GM20431 (cell line): ENCODE measurements around the gene ZHX3.
"Not testable (repeated sequence)": the region's sequence is repeated elsewhere in the genome, so short reads cannot be mapped to it uniquely, and the experiment has no call there.

Source experiments
- in situ Hi-C: fragments of 300-500 bp; cut with MseI, MboI; formaldehyde crosslinking; loops from one replicate; pipeline ENCODE4 v1.15.0; 2020; ENCODE audit warnings: low sequenced_read_pairs; ENCODE audit not compliant: unreplicated experiment

ZHX3 gene

DNA sequence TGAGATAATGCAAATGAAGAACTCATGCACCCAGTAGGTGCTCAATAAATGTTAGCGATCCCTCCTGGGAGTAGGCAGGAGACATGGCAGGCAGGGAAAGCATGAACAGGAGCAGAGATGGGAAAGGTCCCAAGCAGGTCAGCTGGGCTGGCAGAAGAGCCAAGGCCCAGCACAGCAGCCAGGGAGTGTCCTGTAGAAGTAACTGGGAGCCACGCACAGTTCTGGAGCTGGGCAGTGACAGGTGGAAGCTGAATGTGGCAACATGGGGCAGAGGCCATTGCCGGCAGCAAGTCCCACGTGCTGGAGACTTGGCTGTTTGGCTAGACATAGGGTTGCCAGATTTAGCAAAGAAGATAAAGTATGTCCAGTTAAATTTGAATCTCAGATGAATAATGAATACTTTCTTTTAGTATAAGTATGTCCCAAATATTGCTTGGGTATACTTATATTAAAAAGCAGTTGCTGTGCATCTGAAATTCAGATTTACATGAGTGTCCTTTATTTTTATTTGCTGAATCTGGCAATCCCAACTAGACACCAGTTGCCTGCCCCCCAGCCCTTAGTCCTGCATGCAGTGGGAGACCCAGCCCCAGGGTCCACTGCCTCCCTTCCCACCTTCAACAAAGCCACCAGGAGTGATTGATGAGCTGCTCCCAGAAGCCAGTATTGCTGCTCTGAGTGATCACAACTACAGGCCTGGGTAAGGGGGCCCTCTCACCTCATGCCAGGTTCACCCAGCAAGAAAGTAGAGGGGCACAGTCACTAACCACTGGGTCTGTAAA lies 19.4 kb upstream of the ZHX3 start:
- in situ Hi-C loops, result loop anchor here (25.0 kb wide), 1 partner anchor 375 kb away; no protein-coding TSS in a partner anchor

DNA sequence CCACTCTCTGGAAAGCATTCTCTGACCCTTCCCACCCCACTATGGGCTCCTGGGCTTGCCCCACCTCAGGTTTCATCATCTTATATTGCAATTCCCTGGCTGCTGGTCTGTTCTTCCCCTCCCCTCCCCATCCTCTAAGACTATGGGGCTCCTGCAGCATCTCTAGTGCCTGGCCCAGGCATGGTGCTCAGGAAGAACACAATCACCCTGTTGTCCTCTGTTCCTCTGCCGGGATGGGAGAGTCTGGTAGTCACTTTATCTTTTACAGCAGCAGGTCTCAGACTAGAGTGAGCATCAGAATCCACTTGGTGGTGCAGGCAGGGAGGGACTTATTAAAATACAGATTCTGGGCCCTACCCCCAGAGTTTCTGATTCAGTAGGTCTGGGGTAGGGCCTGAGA lies 18.1 kb upstream of the ZHX3 start:
- in situ Hi-C loops, result loop anchor here (25.0 kb wide), 1 partner anchor 373 kb away; no protein-coding TSS in a partner anchor

DNA sequence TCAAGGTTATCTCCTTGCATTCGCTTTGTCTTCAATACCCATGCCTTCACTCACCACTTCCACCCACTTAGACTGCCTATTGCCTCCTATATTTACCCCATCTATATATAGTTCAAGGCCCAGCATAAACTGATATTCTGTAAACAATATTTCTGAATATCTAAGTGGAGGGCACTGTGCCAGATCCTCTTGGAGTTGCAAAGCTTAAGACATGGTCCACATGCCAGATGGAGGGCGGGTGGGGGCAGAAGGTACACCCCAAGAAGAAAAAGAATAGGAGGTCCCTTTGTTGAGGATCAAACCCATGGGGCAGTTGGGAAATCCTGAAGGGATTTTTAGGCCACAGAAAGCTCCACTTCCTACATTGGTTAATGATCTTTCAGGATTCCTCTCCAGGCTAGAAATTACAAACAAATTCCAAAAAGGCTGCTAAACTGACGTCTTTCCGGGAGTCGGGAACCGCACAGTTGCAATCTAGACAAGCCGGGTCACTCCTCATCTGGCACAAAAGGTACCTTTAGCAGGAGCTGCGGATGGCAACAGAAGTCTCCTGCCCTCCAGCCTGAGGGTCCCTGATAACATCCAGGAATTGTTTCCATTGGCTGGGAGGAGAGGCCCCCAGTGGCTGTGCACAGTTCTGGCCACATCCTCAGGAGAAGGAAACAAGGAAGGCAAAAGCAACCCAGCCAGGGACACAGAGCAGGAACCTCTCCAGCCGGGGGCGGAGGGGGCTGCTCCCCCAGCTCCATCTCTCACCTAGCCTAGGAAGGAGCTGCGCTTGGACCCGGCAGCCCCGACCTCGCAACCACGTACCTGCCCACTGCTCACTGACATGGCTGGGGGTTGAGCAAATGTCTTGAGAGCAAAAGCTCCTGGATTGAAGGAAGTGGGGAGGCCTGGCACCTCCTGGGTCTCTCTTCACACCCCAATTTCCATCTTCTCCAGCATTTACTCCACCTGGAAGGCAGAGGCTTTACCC lies 17.2 kb upstream of the ZHX3 start:
- in situ Hi-C loops, result loop anchor here (25.0 kb wide), 1 partner anchor 372 kb away; no protein-coding TSS in a partner anchor

DNA sequence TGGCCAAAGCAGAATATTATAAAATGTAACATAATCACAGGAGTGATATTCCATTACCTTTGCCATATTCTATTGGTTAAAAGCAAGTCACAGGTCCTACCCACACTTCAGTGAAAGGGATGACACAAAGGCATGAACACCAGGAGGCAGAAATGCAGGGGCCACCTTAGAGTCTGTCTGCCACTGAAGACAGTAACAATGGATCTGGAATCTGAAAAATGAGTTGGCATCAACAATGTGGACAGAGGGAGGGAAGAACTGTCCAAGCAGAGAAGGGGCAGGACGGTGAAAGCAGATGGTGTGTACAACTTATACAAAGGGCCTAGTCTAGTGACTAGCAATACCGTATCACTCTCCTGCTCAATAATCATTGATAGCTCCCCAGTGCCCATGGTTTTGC lies 16.5 kb upstream of the ZHX3 start:
- in situ Hi-C loops, result loop anchor here (25.0 kb wide), 1 partner anchor 372 kb away; no protein-coding TSS in a partner anchor

DNA sequence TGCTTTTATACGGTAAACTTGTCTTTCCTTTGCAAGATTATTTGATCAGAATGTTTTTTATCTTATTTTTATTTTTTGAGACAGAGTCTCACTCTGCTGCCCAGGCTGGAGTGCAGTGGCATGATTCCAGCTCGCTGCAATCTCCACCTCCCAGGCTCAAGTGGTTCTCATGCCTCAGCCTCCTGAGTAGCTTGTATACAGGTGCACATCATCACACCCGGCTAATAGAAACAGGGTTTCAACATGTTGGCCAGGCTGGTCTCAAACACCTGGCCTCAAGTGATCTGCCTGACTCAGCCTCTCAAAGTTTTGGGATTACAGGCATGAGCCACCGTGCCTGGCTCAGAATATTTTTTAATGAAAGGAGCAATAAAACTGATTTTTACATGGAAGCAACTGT lies 14.2 kb upstream of the ZHX3 start:
- in situ Hi-C loops, result loop anchor here (25.0 kb wide), 1 partner anchor 369 kb away; no protein-coding TSS in a partner anchor

DNA sequence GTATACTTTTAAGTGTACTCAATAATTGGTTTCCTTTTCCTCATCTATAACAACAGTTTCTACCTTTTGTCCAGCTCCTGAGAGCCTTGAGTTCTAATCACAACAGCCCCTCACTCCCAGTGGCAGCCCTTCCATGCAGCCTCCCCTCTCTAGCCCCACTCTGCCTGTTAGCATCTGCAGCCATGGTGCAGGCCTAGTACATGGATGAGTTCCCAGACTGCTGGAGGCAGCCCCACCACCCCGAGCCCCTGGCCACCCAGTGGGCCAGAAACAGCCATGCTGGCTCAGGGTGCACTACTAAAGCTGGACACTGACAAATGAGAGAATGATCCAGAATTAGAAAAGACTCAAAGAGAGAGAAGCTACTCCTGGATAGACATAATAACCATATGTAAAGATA lies 13.4 kb upstream of the ZHX3 start:
- in situ Hi-C loops, result loop anchor here (25.0 kb wide), 1 partner anchor 369 kb away; no protein-coding TSS in a partner anchor

DNA sequence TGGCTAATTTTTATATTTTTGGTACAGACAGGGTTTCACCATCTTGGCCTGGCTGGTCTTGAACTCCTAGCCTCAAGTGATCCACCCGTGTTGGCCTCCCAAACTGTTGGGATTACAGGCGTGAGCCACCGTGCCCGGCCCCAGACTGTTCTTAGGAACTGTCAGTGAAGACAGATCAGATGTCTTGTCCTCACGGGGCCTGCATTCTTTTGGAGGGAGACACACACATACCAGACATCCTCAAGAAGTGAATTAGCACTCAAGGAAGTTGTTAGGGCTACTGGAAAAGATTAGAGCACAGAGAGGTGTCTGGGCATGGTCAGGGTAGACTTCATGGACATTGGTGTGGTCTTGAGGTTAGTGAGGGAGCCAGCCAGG lies 12.8 kb upstream of the ZHX3 start:
- in situ Hi-C loops, result loop anchor here (25.0 kb wide), 1 partner anchor 368 kb away; no protein-coding TSS in a partner anchor

DNA sequence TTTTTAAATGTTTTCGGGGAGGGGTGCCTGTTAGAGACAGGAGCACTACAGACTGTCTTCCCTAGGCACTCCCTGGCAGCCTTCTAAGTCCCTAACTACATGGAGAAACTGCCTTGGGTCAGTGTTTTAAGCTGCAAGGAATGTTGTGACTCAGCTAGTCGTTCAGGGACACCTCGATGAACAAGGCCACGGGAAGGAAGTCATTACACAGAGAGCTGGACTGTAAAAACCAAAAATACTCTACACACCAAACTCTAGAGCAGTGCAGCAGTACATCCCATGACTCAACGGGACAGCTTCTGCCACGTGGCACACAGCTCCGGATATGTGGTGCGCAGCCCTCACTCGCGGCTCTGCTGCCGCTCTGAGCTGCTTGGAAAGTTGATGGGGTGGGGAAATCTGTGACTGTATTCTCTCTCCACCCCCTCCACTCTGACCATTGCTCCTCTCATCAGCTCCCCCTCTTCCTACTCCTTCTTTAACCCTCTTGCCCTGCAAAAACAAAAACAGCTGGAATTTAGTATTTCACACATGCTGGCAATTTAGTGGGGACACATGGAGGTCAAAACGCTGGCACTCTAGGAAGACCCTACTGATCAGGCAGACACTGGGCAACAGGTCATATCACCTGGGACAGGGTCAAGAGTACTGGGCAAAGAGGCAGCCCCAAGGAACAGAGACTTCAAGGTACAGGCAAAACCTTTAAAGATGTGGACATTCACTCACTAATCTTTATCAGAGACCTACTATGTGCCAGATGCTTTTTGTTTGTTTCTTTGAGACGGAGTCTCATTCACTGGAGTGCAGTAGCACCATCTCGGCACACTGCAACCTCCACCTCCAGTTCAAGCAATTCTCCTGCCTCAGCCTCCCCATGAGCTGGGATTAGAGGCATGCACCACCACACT lies 12.2 kb upstream of the ZHX3 start:
- in situ Hi-C loops, result loop anchor here (25.0 kb wide), 1 partner anchor 367 kb away; no protein-coding TSS in a partner anchor

DNA sequence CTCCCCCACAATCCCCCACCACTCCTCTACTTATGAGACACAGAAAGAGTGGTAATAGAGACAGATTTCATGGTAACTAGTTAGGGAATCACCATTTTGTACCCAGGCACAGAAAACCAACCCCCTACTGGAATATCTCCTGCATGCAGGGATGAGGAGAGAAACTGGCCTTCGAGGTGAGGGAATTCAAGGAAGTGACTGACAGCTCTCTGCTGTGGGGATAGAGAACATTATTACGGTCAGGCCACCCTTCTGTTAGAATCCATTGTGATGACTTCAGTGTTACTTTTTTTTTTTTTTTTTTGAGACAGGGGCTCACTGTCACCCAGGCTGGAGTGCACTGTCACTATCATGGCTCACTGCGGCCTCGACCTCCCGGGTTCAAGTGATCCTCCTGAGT lies 9.6 kb upstream of the ZHX3 start:
- in situ Hi-C loops, result loop anchor here (25.0 kb wide), 1 partner anchor 365 kb away; no protein-coding TSS in a partner anchor

DNA sequence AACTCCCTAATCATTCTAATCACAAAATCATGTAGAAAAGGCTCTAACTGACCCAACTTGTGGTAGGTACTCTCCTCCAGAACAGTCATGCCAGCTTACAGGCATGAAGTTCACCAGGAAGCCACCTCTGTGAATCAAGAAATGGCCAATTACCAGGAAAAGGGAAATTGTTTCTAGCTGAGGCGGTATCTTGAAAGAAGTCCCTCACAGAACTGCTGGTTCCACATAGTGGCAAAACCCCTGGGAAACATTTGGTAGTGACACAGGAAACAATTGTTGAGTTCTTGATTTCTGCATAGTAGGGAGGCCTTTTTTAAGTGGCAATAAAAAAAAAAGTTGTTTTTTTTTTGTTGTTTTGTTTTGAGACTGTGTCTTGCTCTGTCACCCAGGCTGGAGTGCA lies 3.4 kb upstream of the ZHX3 start:
- in situ Hi-C loops, result no loop called here

DNA sequence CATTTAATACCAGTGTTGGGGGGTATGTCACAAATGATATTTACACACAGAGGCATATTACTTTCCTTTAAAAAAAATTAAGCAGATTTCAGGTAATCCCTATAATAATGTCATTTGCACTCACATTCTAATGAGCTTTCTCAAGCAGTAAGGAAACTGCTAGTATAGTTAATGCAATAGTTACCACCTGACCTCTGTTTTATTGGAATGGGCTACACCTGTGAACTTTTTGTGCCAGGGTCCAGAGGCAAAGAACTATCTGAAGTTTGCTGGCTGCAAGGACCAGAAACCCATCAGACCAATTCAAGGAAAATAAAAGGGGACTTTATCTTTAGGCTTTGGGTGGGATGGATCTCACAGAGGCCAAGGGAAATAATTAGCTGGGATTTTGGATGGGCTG lies 2.9 kb upstream of the ZHX3 start:
- in situ Hi-C loops, result no loop called here

DNA sequence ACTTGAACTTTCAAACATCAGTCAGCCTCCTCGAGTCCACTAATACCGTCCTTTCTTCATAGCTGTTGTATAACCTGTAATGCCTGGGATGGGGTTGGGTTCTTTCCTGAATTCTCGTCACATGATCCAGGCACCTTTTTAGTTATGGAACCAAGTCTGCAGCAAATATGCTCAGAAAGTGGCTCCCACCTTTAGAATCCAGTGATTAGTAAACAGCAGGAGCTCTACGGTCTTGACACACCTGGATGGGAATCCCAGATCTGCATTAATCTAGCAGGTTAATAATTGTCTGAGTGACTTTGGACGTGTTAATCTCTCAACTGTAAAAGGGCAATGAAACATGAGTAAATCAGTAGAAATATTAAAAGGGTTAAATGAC lies 729 bp upstream of the ZHX3 start:
- in situ Hi-C loops, result no loop called here

DNA sequence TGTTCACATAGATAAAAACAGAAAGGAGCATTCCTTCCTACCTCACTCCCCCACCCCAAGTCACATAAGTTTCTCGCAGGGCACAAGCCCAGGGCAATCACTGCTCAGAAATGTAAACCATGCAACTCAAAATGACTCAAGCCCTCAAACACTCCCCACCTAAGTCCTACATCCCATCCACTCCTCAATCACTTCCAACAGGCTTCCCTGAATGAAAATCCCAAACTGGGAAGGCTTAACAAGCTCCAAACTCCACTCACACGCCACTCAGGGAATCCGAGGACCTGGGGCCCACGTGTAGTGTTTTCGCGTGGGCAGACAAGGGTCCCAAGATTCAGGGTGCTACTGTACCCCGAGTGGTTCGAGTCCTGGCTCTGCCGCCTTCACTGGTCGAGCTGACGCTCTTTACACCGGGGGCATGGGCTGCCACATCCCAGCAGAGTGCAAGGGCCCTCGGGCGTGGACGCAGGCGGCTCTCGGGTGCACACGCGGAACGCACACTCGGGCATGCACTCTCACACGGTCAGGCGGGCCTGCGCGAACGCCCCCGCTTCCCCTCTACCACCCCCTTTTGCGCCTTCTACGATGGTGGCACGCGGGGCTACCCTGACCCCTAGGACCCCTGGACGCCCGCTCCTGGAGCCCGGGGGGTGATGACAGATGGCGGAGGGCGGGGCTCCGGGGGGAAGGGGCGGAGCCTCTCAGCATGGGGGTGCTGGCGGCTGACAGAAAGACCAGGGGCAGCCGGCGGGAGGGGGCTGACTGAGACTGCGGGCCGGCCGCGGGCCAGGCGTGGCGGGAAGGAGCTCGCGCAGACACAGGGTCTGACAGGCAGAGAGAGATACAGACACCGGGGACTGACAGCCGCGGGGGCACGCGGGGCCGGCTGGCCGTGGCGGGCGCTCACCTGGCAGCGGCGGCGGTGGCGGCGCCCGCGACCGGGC lies 657 bp downstream of the ZHX3 start:
- in situ Hi-C loops, result no loop called here

DNA sequence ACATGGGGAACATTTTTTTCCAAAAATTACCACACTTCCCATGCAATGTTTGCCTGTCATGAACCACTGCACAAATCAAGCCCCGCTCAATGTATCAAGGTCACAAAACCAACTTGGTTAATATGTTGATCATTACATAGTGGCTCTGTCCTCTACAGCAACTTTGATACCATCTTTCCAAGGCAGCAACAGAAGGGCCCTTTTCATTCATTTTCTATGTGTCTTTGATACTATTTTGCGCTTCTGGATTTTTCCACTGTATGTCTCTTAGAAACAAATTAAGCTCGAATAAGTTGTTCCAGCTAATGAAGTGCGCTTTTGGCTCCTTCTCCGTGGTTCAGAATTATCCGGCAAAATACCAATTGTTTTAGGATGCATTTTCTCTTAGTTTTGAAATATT lies 1.5 kb downstream of the ZHX3 start:
- in situ Hi-C loops, result no loop called here

DNA sequence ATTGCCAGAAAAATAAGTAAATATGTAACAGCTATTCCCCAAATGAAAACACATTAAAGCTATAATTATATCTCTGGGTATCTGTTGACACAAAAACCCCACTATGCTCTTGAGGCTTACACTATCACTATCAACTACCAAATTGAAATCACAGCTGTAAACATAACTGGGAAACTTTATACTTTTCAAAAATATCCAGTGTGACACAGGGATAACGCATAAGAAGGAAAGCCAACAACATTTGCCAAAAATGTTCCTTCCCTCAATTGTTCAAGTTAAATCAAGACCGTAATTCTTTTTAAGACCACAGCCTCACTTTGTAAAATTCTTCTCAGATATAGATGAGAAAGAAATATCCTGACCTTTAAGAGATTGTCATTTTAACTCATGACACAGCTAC lies 3.1 kb downstream of the ZHX3 start:
- in situ Hi-C loops, result no loop called here

DNA sequence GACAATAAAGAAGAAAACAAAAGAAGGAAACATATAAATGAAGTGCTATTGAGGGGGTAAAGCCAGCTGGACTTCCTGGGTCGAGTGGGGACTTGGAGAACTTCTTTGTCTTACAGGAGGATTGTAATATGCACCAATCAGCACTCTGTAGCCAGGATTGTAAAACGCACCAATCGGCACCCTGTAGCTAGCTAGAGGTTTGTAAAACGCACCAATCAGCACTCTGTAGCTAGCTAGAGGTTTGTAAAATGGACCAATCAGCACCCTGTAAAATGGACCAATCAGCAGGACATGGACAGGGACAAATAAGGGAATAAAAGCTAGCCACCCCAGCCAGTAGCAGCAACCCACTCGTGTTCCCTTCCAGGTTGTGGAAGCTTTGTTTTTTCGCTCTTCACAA lies 5.5 kb downstream of the ZHX3 start:
- in situ Hi-C loops, result not testable (repeated sequence)

DNA sequence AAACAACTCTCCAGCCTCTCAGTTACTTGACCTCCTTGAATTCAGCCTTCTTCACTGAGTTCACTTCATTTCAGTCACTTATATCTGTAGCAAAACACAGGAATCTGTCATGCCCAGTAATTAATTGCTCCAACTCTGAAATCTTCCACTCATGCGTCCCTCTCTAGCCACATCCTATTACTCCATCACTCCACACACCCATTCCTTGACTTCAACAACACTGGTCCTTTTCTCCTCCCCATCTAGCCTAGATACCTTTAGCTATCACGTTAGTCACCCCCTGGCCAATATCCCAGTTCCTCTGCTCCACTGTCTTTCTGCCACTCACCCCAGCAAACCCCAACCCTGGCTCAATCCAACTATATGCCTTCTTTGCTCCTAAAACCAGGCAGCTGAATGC lies 7.7 kb downstream of the ZHX3 start:
- in situ Hi-C loops, result no loop called here

DNA sequence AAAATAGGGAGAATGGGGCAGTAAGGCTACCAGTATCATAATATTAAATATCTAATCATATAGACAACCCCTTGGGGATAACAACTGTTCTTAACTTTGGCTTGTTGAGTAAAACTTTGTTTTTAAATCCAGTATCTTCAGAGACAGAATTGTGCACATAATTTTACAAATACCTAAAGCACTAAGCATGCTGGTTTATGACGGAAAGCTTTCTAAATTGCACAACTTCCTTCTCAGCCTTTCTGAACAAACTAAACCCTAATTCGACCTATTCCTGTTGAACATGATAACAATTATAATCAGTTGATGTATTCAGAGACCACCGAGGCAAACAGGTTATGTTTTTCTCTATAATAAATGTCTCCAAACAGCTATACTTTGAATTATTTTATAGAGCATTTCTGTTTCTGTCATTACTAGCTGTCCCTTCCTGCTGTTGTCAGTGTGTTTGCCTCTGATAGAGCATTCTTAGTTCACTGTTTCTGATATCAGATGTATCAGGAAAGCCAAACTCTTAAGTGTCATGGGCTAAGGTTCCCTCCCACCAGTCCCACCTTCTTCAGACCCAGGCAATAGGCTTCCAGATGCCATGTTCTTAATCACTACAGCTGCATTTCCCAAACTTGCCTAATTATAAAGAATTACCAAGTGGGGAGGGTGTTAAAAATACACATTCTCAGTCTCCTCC lies 8.7 kb downstream of the ZHX3 start:
- in situ Hi-C loops, result no loop called here
